VCaP (cell line): ENCODE results near the gene EEF2K.

ENCODE experiments used
- H3K27ac ChIP-seq: fragments of 450-650 bp; 2 replicates; pipeline ENCODE4 v1.5.1; 2017
- TF ChIP-seq, protein P1 (sequence below): fragments of 450-650 bp; conservative IDR thresholded peaks from 2 replicates; pipeline ENCODE4 v1.5.1; 2017; ENCODE audit warnings: mild to moderate bottlenecking, moderate library complexity

The EEF2K gene

GRCh38 chr16:22323959-22324786, 118.1 kb downstream of the EEF2K start:
- no peak overlapping the region for H3K27ac ChIP-seq
- TF ChIP-seq, protein P1, sequence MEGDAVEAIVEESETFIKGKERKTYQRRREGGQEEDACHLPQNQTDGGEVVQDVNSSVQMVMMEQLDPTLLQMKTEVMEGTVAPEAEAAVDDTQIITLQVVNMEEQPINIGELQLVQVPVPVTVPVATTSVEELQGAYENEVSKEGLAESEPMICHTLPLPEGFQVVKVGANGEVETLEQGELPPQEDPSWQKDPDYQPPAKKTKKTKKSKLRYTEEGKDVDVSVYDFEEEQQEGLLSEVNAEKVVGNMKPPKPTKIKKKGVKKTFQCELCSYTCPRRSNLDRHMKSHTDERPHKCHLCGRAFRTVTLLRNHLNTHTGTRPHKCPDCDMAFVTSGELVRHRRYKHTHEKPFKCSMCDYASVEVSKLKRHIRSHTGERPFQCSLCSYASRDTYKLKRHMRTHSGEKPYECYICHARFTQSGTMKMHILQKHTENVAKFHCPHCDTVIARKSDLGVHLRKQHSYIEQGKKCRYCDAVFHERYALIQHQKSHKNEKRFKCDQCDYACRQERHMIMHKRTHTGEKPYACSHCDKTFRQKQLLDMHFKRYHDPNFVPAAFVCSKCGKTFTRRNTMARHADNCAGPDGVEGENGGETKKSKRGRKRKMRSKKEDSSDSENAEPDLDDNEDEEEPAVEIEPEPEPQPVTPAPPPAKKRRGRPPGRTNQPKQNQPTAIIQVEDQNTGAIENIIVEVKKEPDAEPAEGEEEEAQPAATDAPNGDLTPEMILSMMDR = no peak

DNA sequence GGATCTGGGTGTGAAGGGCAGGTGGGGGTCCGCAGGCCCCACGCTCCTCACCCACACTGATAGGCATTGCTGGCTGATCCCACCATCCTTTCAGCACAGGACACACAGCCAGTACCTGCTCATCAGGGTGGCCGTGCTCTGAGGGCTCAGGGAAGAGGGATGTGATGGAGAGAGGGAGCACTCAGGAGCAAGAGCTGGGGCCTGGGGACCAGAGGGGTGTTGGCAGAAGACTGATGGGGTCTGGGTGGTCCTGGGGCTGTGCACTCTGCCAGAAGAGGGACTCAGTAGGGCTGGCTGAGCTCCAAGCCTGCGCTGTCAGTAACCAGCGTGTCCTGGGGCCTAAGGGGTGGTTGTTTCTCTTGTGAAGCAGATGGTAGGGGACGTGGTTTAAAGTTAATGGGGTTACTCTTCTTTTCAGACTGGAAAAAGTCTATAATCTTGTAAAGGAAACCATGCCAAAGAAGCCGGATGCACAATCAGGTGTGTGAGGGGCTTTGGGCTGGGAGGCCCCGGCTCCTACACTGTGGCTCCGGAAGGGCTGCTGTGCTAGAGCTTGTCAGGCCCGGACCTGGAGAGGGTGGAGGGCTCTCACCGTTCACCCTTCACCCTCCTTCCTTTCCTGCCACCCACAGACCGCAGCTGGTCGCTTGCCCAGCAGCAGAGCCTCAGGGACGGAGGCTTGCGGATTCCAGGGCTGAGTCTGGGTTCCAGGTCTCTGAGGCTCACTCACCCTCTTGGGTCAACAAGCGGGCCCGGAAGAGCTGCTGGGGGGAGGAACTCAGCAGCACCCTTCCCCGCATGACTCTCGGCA, 118.9 kb downstream of the EEF2K start:
- H3K27ac ChIP-seq = no peak overlapping the region
- TF ChIP-seq, protein P1 = no peak

GRCh38 chr16:22325598-22326368, 119.7 kb downstream of the EEF2K start:
- TF ChIP-seq, protein P1 = no peak
- H3K27ac ChIP-seq = no peak overlapping the region

- H3K27ac ChIP-seq = no peak overlapping the region
- TF ChIP-seq, protein P1 = no peak
Measured at GRCh38 chr16:22326369-22326652, 120.2 kb downstream of the EEF2K start.

GRCh38 chr16:22326771-22327445, 120.8 kb downstream of the EEF2K start:
- TF ChIP-seq, protein P1 = no peak
- no peak overlapping the region for H3K27ac ChIP-seq

GRCh38 chr16:22327446-22327775, 121.3 kb downstream of the EEF2K start:
- H3K27ac ChIP-seq = no peak overlapping the region
- TF ChIP-seq, protein P1 = no peak
